Posterior cingulate gyrus (tissue), 11 donors: Measurements from ENCODE around the gene MAN2B2.
A peak's percentile ranks its signal among the peaks of the same experiment; 100 is the strongest.

Experiments
- DNase-seq, 10 donors: peaks; one replicate each; pipeline versions ENCODE4 v3.0.0 to v3.0.0-alpha.2; 2020 to 2021; ENCODE audit warnings: mixed read lengths in 3 of 10
- intact Hi-C: fragments of 100-400 bp; cut with DNase I; formaldehyde crosslinking; loops from one replicate; pipeline ENCODE4 v1.15.1; 2023

MAN2B2 gene

GRCh38 chr4:6591313-6591712 is 16.3 kb downstream of the MAN2B2 start:
- intact Hi-C loops, result no loop called here
- peak in 1 of 10 donors; percentile 40 for DNase-seq

- peak in 1 of 10 donors; percentile 52 for DNase-seq
- intact Hi-C loops, result no loop called here
Measured at GRCh38 chr4:6591781-6592180, 16.8 kb downstream of the MAN2B2 start.

GRCh38 chr4:6592804-6593563 is 18.0 kb downstream of the MAN2B2 start:
- intact Hi-C loops, result no loop called here

GRCh38 chr4:6594341-6594740 is 19.4 kb downstream of the MAN2B2 start:
- intact Hi-C loops, result no loop called here
- DNase-seq, result peak in 1 of 10 donors; percentile 67

More at GRCh38 chr4:6592804-6593563, 18.0 kb downstream of the MAN2B2 start:
- DNase-seq, result peak in 1 of 10 donors; percentile 71

- DNase-seq, result peak in 1 of 10 donors; percentile 46
- intact Hi-C loops, result no loop called here
Measured at GRCh38 chr4:6594826-6595355, 19.9 kb downstream of the MAN2B2 start.

- intact Hi-C loops, result no loop called here
- no peak for DNase-seq
Measured at GRCh38 chr4:6595897-6596537, 21.0 kb downstream of the MAN2B2 start.

- no peak for DNase-seq
- intact Hi-C loops, result no loop called here
Measured at GRCh38 chr4:6596948-6597347, 22.0 kb downstream of the MAN2B2 start.

GRCh38 chr4:6598127-6598526 is 23.1 kb downstream of the MAN2B2 start:
- no peak for DNase-seq
- intact Hi-C loops, result no loop called here

- no peak for DNase-seq
- intact Hi-C loops, result no loop called here
Measured at GRCh38 chr4:6598641-6599040, 23.7 kb downstream of the MAN2B2 start.

GRCh38 chr4:6601661-6602250 is 26.8 kb downstream of the MAN2B2 start:
- no peak for DNase-seq

GRCh38 chr4:6602289-6602688 is 27.3 kb downstream of the MAN2B2 start:
- intact Hi-C loops, result no loop called here
- no peak for DNase-seq

More at GRCh38 chr4:6601661-6602250, 26.8 kb downstream of the MAN2B2 start:
- intact Hi-C loops, result no loop called here

GRCh38 chr4:6603128-6603527 is 28.1 kb downstream of the MAN2B2 start:
- intact Hi-C loops, result no loop called here
- DNase-seq, result no peak

- no peak for DNase-seq
- intact Hi-C loops, result no loop called here
Measured at GRCh38 chr4:6605114-6605513, 30.1 kb downstream of the MAN2B2 start.

- DNase-seq, result no peak
- intact Hi-C loops, result no loop called here
Measured at GRCh38 chr4:6605605-6606004, 30.6 kb downstream of the MAN2B2 start.

- DNase-seq, result peak in 2 of 10 donors; percentile 59 to 65
- intact Hi-C loops, result no loop called here
Measured at GRCh38 chr4:6606465-6607235, 31.7 kb downstream of the MAN2B2 start.

- DNase-seq, result peak in 4 of 10 donors; percentile 16 to 81 (median 61)
Measured at GRCh38 chr4:6607368-6608055, 32.5 kb downstream of the MAN2B2 start.

GRCh38 chr4:6608758-6609414 is 33.9 kb downstream of the MAN2B2 start:
- peak in 9 of 10 donors; percentile 23 to 94 (median 60) for DNase-seq
- intact Hi-C loops, result no loop called here

More at GRCh38 chr4:6607368-6608055, 32.5 kb downstream of the MAN2B2 start:
- intact Hi-C loops, result no loop called here

- peak in 2 of 10 donors; percentile 64 to 67 for DNase-seq
- intact Hi-C loops, result no loop called here
Measured at GRCh38 chr4:6609415-6610079, 34.6 kb downstream of the MAN2B2 start.
